ENCODE measurements around the gene ACSS3.
"Not testable (repeated sequence)": the region's sequence is repeated elsewhere in the genome, so short reads cannot be mapped to it uniquely, and the experiment has no call there.

ACSS3 gene

GRCh38 chr12:81077686-81078441 is at the start of gene ACSS3:
ACSS3 (plus strand) TSS chr12:81078079; CDS start chr12:81078121, 42 bp downstream.
- Histone ChIP-seq H3K36me3 (ENCODE audit: control insufficient read depth, insufficient read depth, low read length) (no peaks in the 10 kb centered on the region), H3K4me3 (ENCODE audit: low read length) (no peak within 1 kb of the TSS), H3K27me3 (ENCODE audit: control insufficient read depth, insufficient read depth, low read length) (peaks cover 11% of the 10 kb centered on the region), H3K9ac (ENCODE audit: low read length) (peak within 1 kb of the TSS; percentile 45), H3K4me1 (ENCODE audit: control insufficient read depth, insufficient read depth, low read length) (no peaks in the 10 kb centered on the region), H3K9me3 (ENCODE audit: control insufficient read depth, low read length) (no peaks in the 10 kb centered on the region)

- Histone ChIP-seq H3K36me3 (ENCODE audit: control insufficient read depth, insufficient read depth, low read length) (no peaks in the 10 kb centered on the region), H3K4me3 (ENCODE audit: low read length) (no peak overlapping the region)
Observed at GRCh38 chr12:81034926-81035325, 43.0 kb upstream of the ACSS3 start.

GRCh38 chr12:81039231-81039630 is 38.6 kb upstream of the ACSS3 start:
- Histone ChIP-seq H3K4me1 (ENCODE audit: control insufficient read depth, insufficient read depth, low read length) (no peaks in the 10 kb centered on the region), H3K36me3 (ENCODE audit: control insufficient read depth, insufficient read depth, low read length) (no peaks in the 10 kb centered on the region), H3K9ac (ENCODE audit: low read length) (no peak overlapping the region), H3K9me3 (ENCODE audit: control insufficient read depth, low read length) (no peaks in the 10 kb centered on the region), H3K27me3 (ENCODE audit: control insufficient read depth, insufficient read depth, low read length) (no peaks in the 10 kb centered on the region), H3K4me3 (ENCODE audit: low read length) (no peak overlapping the region)

More at GRCh38 chr12:81034926-81035325, 43.0 kb upstream of the ACSS3 start:
- H3K9ac ChIP-seq (ENCODE audit: low read length): no peak overlapping the region
- H3K27me3 ChIP-seq (ENCODE audit: control insufficient read depth, insufficient read depth, low read length): no peaks in the 10 kb centered on the region
- no peaks in the 10 kb centered on the region for H3K4me1 ChIP-seq (ENCODE audit: control insufficient read depth, insufficient read depth, low read length)
- no peaks in the 10 kb centered on the region for H3K9me3 ChIP-seq (ENCODE audit: control insufficient read depth, low read length)

- no peak overlapping the region for H3K9ac ChIP-seq (ENCODE audit: low read length)
- H3K27me3 ChIP-seq (ENCODE audit: control insufficient read depth, insufficient read depth, low read length): no peaks in the 10 kb centered on the region
- H3K4me3 ChIP-seq (ENCODE audit: low read length): no peak overlapping the region
- no peaks in the 10 kb centered on the region for H3K4me1 ChIP-seq (ENCODE audit: control insufficient read depth, insufficient read depth, low read length)
- no peaks in the 10 kb centered on the region for H3K36me3 ChIP-seq (ENCODE audit: control insufficient read depth, insufficient read depth, low read length)
- H3K9me3 ChIP-seq (ENCODE audit: control insufficient read depth, low read length): no peaks in the 10 kb centered on the region
Observed at GRCh38 chr12:81043979-81044740, 33.7 kb upstream of the ACSS3 start.

GRCh38 chr12:81064971-81065370 is 12.9 kb upstream of the ACSS3 start:
- not testable (repeated sequence) for H3K4me1 ChIP-seq (ENCODE audit: control insufficient read depth, insufficient read depth, low read length); H3K36me3 ChIP-seq (ENCODE audit: control insufficient read depth, insufficient read depth, low read length); H3K9ac ChIP-seq (ENCODE audit: low read length); H3K9me3 ChIP-seq (ENCODE audit: control insufficient read depth, low read length); H3K4me3 ChIP-seq (ENCODE audit: low read length); H3K27me3 ChIP-seq (ENCODE audit: control insufficient read depth, insufficient read depth, low read length)

- no peak overlapping the region for H3K4me3 ChIP-seq (ENCODE audit: low read length)
- no peaks in the 10 kb centered on the region for H3K9me3 ChIP-seq (ENCODE audit: control insufficient read depth, low read length)
- H3K9ac ChIP-seq (ENCODE audit: low read length): no peak overlapping the region
- no peaks in the 10 kb centered on the region for H3K27me3 ChIP-seq (ENCODE audit: control insufficient read depth, insufficient read depth, low read length)
- no peaks in the 10 kb centered on the region for H3K36me3 ChIP-seq (ENCODE audit: control insufficient read depth, insufficient read depth, low read length)
- H3K4me1 ChIP-seq (ENCODE audit: control insufficient read depth, insufficient read depth, low read length): no peaks in the 10 kb centered on the region
Observed at GRCh38 chr12:81070846-81071245, 7.0 kb upstream of the ACSS3 start.

- no peaks in the 10 kb centered on the region for H3K4me1 ChIP-seq (ENCODE audit: control insufficient read depth, insufficient read depth, low read length)
- no peak overlapping the region for H3K9ac ChIP-seq (ENCODE audit: low read length)
- H3K9me3 ChIP-seq (ENCODE audit: control insufficient read depth, low read length): no peaks in the 10 kb centered on the region
- no peaks in the 10 kb centered on the region for H3K36me3 ChIP-seq (ENCODE audit: control insufficient read depth, insufficient read depth, low read length)
- H3K27me3 ChIP-seq (ENCODE audit: control insufficient read depth, insufficient read depth, low read length): peaks cover 11% of the 10 kb centered on the region
- no peak overlapping the region for H3K4me3 ChIP-seq (ENCODE audit: low read length)
Observed at GRCh38 chr12:81075539-81075938, 2.3 kb upstream of the ACSS3 start.

- Histone ChIP-seq H3K27me3 (ENCODE audit: control insufficient read depth, insufficient read depth, low read length) (peaks cover 11% of the 10 kb centered on the region), H3K4me3 (ENCODE audit: low read length) (no peak overlapping the region), H3K4me1 (ENCODE audit: control insufficient read depth, insufficient read depth, low read length) (no peaks in the 10 kb centered on the region), H3K36me3 (ENCODE audit: control insufficient read depth, insufficient read depth, low read length) (no peaks in the 10 kb centered on the region), H3K9ac (ENCODE audit: low read length) (no peak overlapping the region), H3K9me3 (ENCODE audit: control insufficient read depth, low read length) (no peaks in the 10 kb centered on the region)
Observed at GRCh38 chr12:81077329-81077685, 572 bp upstream of the ACSS3 start.

GRCh38 chr12:81078469-81079196 is 754 bp downstream of the ACSS3 start:
- H3K27me3 ChIP-seq (ENCODE audit: control insufficient read depth, insufficient read depth, low read length): peaks cover 11% of the 10 kb centered on the region
- no peaks in the 10 kb centered on the region for H3K36me3 ChIP-seq (ENCODE audit: control insufficient read depth, insufficient read depth, low read length)
- no peaks in the 10 kb centered on the region for H3K4me1 ChIP-seq (ENCODE audit: control insufficient read depth, insufficient read depth, low read length)
- H3K9me3 ChIP-seq (ENCODE audit: control insufficient read depth, low read length): no peaks in the 10 kb centered on the region
- no peak overlapping the region for H3K4me3 ChIP-seq (ENCODE audit: low read length)
- H3K9ac ChIP-seq (ENCODE audit: low read length): peak overlapping the region; percentile 45

- Histone ChIP-seq H3K4me1 (ENCODE audit: control insufficient read depth, insufficient read depth, low read length) (no peaks in the 10 kb centered on the region), H3K36me3 (ENCODE audit: control insufficient read depth, insufficient read depth, low read length) (no peaks in the 10 kb centered on the region), H3K4me3 (ENCODE audit: low read length) (no peak overlapping the region), H3K9me3 (ENCODE audit: control insufficient read depth, low read length) (no peaks in the 10 kb centered on the region), H3K27me3 (ENCODE audit: control insufficient read depth, insufficient read depth, low read length) (peaks cover 11% of the 10 kb centered on the region), H3K9ac (ENCODE audit: low read length) (no peak overlapping the region)
Observed at GRCh38 chr12:81079280-81080076, 1.6 kb downstream of the ACSS3 start.

GRCh38 chr12:81080431-81080983 is 2.6 kb downstream of the ACSS3 start:
- Histone ChIP-seq H3K9ac (ENCODE audit: low read length) (no peak overlapping the region), H3K9me3 (ENCODE audit: control insufficient read depth, low read length) (no peaks in the 10 kb centered on the region), H3K27me3 (ENCODE audit: control insufficient read depth, insufficient read depth, low read length) (peaks cover 11% of the 10 kb centered on the region), H3K4me1 (ENCODE audit: control insufficient read depth, insufficient read depth, low read length) (no peaks in the 10 kb centered on the region), H3K4me3 (ENCODE audit: low read length) (no peak overlapping the region), H3K36me3 (ENCODE audit: control insufficient read depth, insufficient read depth, low read length) (no peaks in the 10 kb centered on the region)
